ENCODE measurements around the gene ABHD14A.
"Not testable (repeated sequence)": the region's sequence is repeated elsewhere in the genome, so short reads cannot be mapped to it uniquely, and the experiment has no call there.

DNA sequence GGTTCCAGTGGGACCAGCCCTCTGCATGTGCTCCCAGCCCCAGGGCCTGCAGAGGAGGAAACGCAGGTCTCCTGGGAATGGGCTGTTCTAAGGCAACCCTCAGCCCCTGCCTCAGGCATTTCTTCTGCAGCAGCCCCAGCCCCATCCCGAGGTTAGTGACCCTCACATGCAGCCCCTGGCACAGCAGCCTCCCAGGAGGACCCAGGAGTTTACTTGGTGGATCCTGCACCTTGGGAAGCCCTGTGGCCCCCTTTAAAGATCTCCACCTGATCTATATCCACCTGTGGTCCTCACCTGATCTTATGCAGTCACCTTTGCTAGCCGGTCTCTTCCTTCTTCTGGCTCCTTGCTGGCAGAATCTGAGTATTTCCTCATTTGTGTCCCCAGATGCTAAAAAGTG lies 45.9 kb upstream of the ABHD14A start:
- TF ChIP-seq, protein P1, sequence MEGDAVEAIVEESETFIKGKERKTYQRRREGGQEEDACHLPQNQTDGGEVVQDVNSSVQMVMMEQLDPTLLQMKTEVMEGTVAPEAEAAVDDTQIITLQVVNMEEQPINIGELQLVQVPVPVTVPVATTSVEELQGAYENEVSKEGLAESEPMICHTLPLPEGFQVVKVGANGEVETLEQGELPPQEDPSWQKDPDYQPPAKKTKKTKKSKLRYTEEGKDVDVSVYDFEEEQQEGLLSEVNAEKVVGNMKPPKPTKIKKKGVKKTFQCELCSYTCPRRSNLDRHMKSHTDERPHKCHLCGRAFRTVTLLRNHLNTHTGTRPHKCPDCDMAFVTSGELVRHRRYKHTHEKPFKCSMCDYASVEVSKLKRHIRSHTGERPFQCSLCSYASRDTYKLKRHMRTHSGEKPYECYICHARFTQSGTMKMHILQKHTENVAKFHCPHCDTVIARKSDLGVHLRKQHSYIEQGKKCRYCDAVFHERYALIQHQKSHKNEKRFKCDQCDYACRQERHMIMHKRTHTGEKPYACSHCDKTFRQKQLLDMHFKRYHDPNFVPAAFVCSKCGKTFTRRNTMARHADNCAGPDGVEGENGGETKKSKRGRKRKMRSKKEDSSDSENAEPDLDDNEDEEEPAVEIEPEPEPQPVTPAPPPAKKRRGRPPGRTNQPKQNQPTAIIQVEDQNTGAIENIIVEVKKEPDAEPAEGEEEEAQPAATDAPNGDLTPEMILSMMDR (IDR thresholded peaks at IDR 0.05) = not testable (repeated sequence)
- TF ChIP-seq POLR2A (IDR thresholded peaks at IDR 0.05) = not testable (repeated sequence)
